Left ventricle myocardium inferior (tissue), 1 donor: ENCODE results near the gene WAC. TPM values are rescaled to one million over a fixed set of nuclear protein-coding genes. Genes with fewer than 3 reads are reported as not detected.

ENCODE experiments used
- DNase-seq: peaks from one replicate; pipeline ENCODE4 v3.0.0-alpha.2; 2020
- H3K27ac ChIP-seq: fragments of 200-600 bp; replicated peaks from 2 replicates; pipeline ENCODE4 v1.8.0; 2021
- H3K27me3 ChIP-seq: fragments of 200-600 bp; 2 replicates; pipeline ENCODE4 v1.8.0; 2021; ENCODE audit warnings: low read depth
- H3K36me3 ChIP-seq: fragments of 200-600 bp; 2 replicates; pipeline ENCODE4 v1.8.0; 2021
- H3K4me1 ChIP-seq: fragments of 200-600 bp; 2 replicates; pipeline ENCODE4 v1.8.0; 2021
- H3K4me3 ChIP-seq: fragments of 200-600 bp; 2 replicates; pipeline ENCODE4 v1.8.0; 2021; ENCODE audit warnings: mild to moderate bottlenecking, moderate library complexity
- H3K9me3 ChIP-seq: fragments of 200-600 bp; replicated peaks from 2 replicates; pipeline ENCODE4 v1.8.0; 2021
- intact Hi-C: fragments of 100-400 bp; cut with micrococcal nuclease; formaldehyde crosslinking; loops from one replicate; pipeline ENCODE4 v1.11.0; 2022
- total RNA-seq: library from RNA; stranded (reverse); fragmentation: NEBNext Ultra II Directional; extraction: Animal tissue kit (Norgen Biotek cat#: 25700); gene quantifications from one replicate; pipeline ENCODE4 v1.2.1, GENCODE V29; 2021
- TF ChIP-seq, protein P1 (sequence below): fragments of 200-600 bp; IDR thresholded peaks from 2 replicates; pipeline ENCODE4 v1.8.0; 2021; ENCODE audit warnings: antibody characterized with exemption, mild to moderate bottlenecking, borderline replicate concordance
- donor health status: DM: no; HTN: yes; CAD: no; lungs with severe emphysema.

WAC gene
- total RNA-seq, 1 donor from 2014 or later: 103 TPM

DNA sequence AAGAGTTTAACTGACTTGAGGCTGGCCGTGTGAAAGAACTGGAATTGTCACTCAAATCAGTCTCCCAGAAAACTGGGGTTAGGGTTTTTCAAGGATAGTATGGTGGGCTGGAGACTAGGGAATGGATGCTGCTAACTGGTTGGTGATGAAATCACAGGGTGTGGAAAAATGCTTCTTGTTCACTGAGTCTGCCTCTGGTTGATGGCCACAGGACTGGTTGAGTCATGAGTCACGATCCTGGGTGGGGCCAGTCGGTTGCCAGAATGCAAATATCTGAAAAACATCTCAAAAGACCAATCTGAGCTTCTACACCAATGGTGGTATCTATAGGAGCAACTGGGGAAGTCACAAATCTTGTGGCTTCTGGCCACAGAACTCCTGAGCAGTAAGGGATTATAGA, 128.1 kb downstream of the WAC start:
- H3K9me3 ChIP-seq: no peaks in the 10 kb centered on the region
- intact Hi-C loops: loop anchor here (10.0 kb wide), 3 partner anchors 334 to 644 kb away; no protein-coding TSS in a partner anchor
- no peak overlapping the region for H3K4me3 ChIP-seq
- no peaks in the 10 kb centered on the region for H3K36me3 ChIP-seq
- H3K27ac ChIP-seq: no peak overlapping the region
- H3K27me3 ChIP-seq: peaks cover 28% of the 10 kb centered on the region
- H3K4me1 ChIP-seq: no peaks in the 10 kb centered on the region
- no peak for DNase-seq
- TF ChIP-seq, protein P1, sequence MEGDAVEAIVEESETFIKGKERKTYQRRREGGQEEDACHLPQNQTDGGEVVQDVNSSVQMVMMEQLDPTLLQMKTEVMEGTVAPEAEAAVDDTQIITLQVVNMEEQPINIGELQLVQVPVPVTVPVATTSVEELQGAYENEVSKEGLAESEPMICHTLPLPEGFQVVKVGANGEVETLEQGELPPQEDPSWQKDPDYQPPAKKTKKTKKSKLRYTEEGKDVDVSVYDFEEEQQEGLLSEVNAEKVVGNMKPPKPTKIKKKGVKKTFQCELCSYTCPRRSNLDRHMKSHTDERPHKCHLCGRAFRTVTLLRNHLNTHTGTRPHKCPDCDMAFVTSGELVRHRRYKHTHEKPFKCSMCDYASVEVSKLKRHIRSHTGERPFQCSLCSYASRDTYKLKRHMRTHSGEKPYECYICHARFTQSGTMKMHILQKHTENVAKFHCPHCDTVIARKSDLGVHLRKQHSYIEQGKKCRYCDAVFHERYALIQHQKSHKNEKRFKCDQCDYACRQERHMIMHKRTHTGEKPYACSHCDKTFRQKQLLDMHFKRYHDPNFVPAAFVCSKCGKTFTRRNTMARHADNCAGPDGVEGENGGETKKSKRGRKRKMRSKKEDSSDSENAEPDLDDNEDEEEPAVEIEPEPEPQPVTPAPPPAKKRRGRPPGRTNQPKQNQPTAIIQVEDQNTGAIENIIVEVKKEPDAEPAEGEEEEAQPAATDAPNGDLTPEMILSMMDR: no peak

DNA sequence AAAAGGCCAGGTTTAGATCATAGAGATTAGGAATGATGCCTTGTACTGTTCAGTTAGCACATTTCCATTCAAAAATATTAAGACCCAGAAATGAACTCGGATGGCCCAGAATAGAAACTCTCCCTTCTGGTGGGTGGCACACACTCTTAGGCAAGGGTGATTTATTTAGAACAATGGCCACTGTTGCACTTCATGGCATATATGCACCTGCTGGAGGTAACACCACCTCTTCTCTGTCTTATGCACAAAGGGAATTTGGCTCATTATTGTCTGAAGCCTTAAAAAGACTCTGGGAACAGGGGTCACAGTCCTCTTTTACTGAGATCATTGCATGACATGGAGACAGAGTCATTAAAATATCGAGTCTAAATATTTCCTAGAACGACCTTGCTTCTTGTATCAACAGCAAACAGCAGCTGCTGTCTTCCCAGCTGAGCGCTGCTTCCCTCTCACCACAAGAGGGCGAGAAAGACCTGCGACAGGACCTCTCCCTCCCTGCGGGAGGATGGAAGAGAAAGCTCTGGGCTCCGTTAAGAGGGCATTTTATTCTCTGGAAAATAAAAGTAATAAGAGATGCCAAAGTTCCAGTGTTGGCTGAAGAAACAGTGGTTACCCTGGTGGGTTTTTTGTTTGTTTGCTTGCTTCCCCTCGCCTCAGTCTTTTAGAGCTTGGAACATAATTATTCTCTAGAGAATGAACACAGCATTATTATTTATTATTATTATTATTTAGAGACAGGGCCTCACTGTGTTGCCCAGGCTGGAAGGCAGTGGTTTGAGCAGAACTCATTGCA, 130.9 kb downstream of the WAC start:
- intact Hi-C loops: loop anchor here (10.0 kb wide), 3 partner anchors 331 to 641 kb away; no protein-coding TSS in a partner anchor
- no peak overlapping the region for H3K4me3 ChIP-seq
- peak; percentile 67 for DNase-seq
- H3K4me1 ChIP-seq: peaks cover 5% of the 10 kb centered on the region
- H3K27ac ChIP-seq: no peak overlapping the region
- H3K27me3 ChIP-seq: peaks cover 37% of the 10 kb centered on the region
- TF ChIP-seq, protein P1: peak; percentile 98
- H3K9me3 ChIP-seq: no peaks in the 10 kb centered on the region
- no peaks in the 10 kb centered on the region for H3K36me3 ChIP-seq

DNA sequence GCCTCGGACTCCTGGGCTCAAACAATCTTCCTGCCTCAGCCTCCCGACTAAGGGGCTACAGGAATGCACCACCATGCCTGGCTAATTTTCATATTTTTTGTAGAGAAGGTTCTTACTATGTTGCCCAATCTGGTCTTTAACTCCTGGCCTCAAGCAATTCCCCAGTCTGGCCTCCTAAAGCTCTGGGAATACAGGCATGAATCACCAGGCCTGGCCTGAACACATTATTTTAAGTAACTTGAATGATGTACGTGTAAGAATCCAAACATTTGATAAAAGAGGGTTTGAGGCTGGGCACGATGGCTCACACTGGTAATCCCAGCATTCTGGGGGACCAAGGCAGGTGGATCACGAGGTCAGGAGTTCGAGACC, 131.4 kb downstream of the WAC start:
- Histone ChIP-seq H3K4me1 (peaks cover 11% of the 10 kb centered on the region), H3K27me3 (peaks cover 43% of the 10 kb centered on the region), H3K27ac (no peak overlapping the region), H3K36me3 (no peaks in the 10 kb centered on the region), H3K9me3 (no peaks in the 10 kb centered on the region), H3K4me3 (no peak overlapping the region)
- DNase-seq: no peak
- TF ChIP-seq, protein P1: no peak
- intact Hi-C loops: loop anchor here (10.0 kb wide), 3 partner anchors 330 to 640 kb away; no protein-coding TSS in a partner anchor

DNA sequence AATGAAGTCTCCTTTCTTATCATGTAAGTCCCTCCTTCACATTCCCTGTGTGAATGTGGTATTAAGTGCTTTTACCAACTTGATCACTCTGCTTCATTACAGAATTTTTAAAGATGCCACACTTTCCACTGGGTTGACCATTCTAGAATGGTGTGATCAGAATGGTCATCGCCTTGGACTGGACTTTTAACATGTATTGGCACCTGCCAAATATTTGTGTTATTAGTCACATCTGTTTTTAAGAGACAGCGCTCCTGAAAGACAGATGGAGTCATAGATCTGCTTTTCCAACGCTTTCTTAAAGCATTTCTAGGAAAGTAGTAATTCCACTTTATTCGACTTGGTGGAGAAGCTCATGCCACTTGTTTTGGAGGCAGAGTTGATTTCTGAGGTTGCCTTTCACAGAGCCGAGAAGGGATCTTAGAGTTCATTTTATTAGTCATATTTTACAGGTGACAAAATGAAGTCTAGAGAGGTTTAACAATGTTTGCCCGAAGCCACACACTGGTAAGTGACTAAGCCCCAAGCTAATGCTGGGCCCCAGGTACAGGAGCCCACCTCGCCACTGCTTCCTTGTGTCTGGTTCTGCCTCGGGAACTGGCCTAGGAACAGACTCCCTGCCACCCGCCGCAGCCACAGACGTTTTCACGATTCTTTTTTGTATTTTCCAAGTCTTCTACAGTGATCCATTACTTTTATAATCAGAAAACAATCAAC, 134.0 kb downstream of the WAC start:
- no peak overlapping the region for H3K4me3 ChIP-seq
- H3K4me1 ChIP-seq: peaks cover 12% of the 10 kb centered on the region
- DNase-seq: no peak
- intact Hi-C loops: loop anchor here (10.0 kb wide), 3 partner anchors 328 to 638 kb away; no protein-coding TSS in a partner anchor
- no peaks in the 10 kb centered on the region for H3K36me3 ChIP-seq
- TF ChIP-seq, protein P1: no peak
- no peaks in the 10 kb centered on the region for H3K9me3 ChIP-seq
- peaks cover 60% of the 10 kb centered on the region for H3K27me3 ChIP-seq
- no peak overlapping the region for H3K27ac ChIP-seq

DNA sequence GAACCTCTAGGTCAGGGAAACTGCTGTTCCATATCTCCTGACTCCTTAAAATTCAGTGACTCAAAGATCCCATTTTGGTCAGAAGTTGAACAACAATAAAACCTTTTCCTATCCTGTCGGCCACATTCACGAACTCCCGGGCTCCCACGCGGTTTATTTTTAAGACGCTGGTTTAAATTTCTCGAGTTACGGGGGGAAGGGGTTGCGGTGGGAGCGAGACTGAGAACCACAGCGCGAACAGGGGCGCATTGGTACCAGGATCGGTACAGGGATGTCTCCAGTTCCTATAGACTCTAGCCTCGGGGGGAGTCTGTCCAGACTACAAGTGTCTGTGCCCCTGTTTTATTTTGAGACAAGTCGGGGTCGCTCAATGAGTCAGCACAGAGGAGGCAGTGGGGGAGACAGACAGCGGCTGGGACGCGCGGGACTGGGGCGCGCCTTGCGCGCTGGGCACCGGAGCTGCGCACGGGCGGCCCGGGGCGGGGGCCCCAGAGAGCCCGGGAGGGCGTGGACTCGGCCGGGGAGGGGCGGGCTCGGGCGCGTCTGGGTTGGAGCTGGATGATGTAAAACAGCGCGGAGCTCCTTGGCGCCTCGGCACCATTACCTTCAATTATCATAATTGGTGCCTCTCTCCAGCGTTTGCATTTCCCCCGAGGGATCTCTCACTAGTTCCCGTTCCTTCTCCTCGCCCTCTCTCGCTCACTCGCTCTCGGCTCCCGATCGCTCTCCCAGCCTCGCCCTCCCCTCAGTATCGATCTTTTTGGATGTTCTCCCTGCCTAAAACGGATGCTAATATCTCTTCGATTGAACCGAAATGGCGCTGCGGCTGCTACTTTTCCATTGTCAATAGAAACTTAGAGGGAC, 135.7 kb downstream of the WAC start:
- TF ChIP-seq, protein P1: no peak
- DNase-seq: peak; percentile 41
- H3K4me1 ChIP-seq: peaks cover 12% of the 10 kb centered on the region
- peak overlapping the region; percentile 65 for H3K4me3 ChIP-seq
- H3K27ac ChIP-seq: no peak overlapping the region
- intact Hi-C loops: loop anchor here (10.0 kb wide), 3 partner anchors 326 to 636 kb away; no protein-coding TSS in a partner anchor
- no peaks in the 10 kb centered on the region for H3K9me3 ChIP-seq
- H3K36me3 ChIP-seq: no peaks in the 10 kb centered on the region
- H3K27me3 ChIP-seq: peaks cover 77% of the 10 kb centered on the region
